Measurements from ENCODE around the gene GPR153.

- TF ChIP-seq CTCF (IDR thresholded peaks at IDR 0.05) (peak in 3 of 4 experiments; percentile 44 to 68 (median 59)), POLR2A (IDR thresholded peaks at IDR 0.05) (no peak), EP300 (IDR thresholded peaks at IDR 0.05) (no peak), POLR2AphosphoS5 (IDR thresholded peaks at IDR 0.05) (no peak)
Measured at GRCh38 chr1:6208723-6209660, 51.9 kb downstream of the GPR153 start.
